Sigmoid colon (tissue), 4 donors: Measurements from ENCODE around the gene SFMBT1.

ENCODE experiments used
- EP300 ChIP-seq, 4 donors: sonication (generic); formaldehyde crosslinking; IDR thresholded peaks; one replicate each; pipeline ENCODE4 v1.6.1; 2017; ENCODE audit warnings: antibody characterized with exemption in 4 of 4
- POLR2A ChIP-seq, 2 donors: fragments of 450-650 bp; IDR thresholded peaks; one replicate each; pipeline ENCODE4 v1.6.1; 2016; ENCODE audit warnings: antibody characterized with exemption in 2 of 2, mild to moderate bottlenecking in 2 of 2, moderate library complexity in 2 of 2
- POLR2AphosphoS5 ChIP-seq, 4 donors: sonication (generic); formaldehyde crosslinking; IDR thresholded peaks; one replicate each; pipeline ENCODE4 v1.6.1; 2017; ENCODE audit warnings: antibody characterized with exemption in 4 of 4
- TF ChIP-seq, protein P1 (sequence below), 4 experiments: fragments of 450-650 bp in 3 of 4; fragments of 200-600 bp in 1 of 4; IDR thresholded peaks; one replicate each; pipeline ENCODE4 v1.5.1; 2016 to 2019; ENCODE audit warnings: antibody characterized with exemption in 4 of 4, mild to moderate bottlenecking in 3 of 4, moderate library complexity in 2 of 4

GRCh38 chr3:52978109-52978754 is 67.6 kb downstream of the SFMBT1 start:
- TF ChIP-seq, protein P1, sequence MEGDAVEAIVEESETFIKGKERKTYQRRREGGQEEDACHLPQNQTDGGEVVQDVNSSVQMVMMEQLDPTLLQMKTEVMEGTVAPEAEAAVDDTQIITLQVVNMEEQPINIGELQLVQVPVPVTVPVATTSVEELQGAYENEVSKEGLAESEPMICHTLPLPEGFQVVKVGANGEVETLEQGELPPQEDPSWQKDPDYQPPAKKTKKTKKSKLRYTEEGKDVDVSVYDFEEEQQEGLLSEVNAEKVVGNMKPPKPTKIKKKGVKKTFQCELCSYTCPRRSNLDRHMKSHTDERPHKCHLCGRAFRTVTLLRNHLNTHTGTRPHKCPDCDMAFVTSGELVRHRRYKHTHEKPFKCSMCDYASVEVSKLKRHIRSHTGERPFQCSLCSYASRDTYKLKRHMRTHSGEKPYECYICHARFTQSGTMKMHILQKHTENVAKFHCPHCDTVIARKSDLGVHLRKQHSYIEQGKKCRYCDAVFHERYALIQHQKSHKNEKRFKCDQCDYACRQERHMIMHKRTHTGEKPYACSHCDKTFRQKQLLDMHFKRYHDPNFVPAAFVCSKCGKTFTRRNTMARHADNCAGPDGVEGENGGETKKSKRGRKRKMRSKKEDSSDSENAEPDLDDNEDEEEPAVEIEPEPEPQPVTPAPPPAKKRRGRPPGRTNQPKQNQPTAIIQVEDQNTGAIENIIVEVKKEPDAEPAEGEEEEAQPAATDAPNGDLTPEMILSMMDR (IDR thresholded peaks at IDR 0.05): no peak
- TF ChIP-seq POLR2AphosphoS5 (IDR thresholded peaks at IDR 0.05): no peak
- no peak for TF ChIP-seq EP300 (IDR thresholded peaks at IDR 0.05)
- TF ChIP-seq POLR2A (IDR thresholded peaks at IDR 0.05): no peak
